Activated CD4-positive, CD25-positive, alpha-beta regulatory T cell treated with anti-CD3 and anti-CD28 coated beads, Interleukin-2, amount 50 U/mL, for 72 hours (primary cell): ENCODE results near the gene LMAN1L.

ENCODE experiments used
- DNase-seq: peaks from one replicate; pipeline ENCODE4 v3.0.0; 2021

The LMAN1L gene

DNA sequence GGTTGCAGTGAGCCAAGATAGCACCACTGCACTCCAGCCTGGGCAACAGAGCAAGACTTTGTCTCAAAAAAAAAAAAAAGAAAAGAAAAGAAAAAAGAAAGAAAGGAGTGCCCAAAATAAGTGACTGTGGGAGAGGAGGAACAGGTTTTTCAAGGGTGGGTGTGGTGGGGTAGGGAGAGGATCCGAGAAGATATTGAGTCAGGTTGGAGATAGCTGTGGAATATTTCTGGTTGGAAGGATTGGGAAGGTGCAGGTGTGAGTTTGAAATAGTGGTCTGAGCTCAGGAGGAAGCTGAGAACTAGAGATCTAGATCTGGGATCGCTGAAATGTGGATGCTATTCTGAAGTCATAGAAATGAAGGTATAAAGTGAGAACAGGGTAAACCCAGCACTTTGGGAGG is 52.7 kb downstream of the LMAN1L start:
- no peak for DNase-seq

DNA sequence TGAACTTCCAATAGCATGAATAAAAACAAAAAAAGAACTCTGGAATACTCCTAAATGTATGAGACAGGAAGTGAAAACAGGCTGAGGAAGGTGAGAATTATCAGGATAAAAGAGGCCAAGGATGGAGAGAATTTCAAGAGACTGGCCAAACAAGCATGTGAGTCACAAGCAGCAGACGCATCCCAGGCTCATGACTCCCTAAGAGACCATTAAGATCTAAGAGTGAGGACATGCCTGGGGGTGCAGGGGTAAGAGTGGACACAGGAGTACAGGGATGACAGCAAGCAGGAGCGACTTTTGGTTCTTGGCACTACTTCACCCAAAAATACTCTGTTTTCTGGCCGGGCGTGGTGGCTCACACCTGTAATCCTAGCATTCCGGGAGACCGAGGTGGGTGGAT is 53.5 kb downstream of the LMAN1L start:
- no peak for DNase-seq

DNA sequence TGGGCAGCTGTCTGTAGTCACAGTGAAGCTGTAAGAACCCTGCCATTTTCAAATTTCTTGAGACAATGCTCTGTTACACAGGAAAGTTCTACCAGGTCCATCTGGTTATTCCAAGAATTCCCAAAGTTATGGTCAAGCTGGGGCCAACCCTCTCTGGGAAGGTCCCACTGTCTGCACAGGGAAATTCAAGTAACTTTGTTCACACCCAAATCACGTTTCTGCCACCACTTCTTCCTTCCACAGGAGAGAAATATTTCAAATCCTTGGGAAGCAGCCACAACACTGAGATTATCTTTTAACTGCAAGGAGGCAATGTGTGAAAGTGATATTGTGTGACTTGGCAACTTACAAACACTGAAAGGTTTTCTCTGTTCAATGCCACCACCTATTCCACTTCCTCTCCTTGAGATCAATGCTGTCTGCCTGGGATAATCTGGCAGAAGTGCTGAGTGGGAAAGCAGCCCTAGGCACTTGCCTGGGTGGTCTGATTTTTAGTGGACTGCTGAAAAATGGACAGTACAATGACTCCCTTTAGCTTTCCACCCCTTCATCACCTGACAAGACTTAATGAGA is 54.9 kb downstream of the LMAN1L start:
- no peak for DNase-seq

DNA sequence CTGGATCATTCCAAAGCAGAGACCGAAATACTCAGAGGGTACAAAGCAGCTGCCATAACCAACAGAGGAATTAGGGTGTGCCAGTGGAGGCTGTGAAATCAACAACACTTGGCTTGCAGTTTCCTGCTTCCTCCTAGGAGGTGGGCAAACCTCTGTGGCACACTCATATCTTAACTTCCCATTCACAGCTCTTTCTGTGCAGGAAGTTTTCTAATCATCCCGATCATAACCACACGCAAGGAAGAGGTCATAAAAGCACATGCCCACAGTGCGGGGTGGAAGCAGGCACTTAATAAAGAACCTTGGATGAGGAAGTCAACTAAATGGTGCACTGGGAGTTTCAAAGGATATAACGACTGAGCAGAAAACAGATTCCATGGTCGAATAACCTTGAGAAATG is 55.4 kb downstream of the LMAN1L start:
- DNase-seq, result no peak

DNA sequence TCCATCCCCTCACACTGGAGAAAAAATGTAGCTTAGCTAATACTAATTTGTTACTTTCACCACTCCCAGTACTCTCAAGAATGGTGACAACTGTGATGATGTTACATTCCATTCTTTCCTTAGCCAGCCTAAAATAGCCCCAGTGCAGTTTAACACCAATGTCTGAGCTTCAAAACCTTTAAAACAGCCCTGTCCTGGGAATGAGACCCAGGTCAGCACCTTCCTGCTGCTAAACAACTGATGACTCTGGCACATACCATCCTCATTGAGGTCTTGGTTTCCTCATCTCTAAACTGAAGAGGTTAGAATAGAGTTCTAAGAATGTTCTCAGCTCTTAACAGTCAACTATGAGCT is 56.7 kb downstream of the LMAN1L start:
- DNase-seq, result no peak

DNA sequence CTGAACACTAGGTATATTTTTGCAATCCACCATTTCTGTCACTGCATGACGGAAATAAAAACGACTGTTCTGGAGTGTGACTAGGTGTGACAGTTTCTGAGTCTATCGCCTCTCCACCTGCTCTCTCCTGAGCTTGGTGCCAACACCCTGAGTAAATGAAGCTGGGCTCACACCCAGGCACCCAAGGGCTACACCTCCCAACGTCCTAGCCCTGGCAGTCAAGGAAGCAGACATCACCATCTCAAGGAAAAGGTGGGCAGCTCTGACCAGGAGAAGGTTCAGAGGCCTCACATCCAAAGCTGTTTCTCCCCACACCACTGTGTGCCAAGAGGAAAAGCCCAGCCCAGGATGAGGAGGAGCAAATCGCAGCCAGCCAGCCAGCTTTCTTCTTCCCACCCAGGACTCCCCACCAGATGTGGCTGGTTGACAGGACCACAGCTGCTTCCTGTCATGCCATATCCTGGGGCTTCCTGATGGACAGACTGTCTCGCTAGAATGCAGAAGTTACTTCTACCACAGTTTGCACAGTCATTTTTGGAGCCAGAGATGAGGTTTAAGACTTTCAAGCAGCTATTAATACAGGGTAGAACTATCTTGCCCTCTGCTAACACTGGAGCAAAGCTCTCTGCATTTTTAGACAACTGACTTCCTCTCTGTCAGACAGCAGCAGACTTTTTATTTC is 57.2 kb downstream of the LMAN1L start:
- no peak for DNase-seq

DNA sequence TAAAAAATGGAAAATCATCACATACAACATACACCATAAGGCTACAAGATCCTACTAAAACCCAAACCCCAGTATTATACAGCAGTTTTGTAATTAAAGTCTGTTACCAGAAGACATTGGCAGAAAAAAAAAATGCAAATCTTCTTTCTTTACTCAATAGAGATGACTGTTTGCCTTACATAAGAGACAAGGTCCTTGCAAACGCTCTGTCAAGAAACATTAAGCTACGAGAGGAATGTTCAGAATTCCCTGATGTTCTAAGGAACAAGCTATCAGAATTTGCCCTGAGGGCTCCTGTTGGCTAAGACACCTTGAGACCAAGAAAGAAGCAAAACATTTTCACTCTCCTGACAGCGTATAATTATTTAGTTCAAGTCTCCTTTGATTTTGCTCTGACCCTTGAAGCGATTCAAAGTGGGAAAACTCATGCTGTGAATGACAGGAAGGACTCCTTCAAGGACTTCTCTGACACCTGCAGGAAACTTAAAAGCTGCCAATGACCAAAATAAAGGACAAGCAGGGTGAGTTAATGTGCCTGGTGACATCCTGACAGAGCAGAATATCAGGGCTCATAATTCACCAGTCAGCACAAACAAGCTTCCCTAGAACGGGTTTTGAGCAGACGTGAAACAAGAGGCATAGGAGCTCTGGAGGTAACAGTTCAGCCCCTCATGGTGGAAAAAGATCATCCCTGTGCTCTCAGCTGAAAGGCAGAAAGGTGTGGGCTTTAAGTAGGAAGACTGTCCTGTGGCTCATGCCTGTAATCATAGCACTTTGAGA is 58.0 kb downstream of the LMAN1L start:
- DNase-seq, result no peak

DNA sequence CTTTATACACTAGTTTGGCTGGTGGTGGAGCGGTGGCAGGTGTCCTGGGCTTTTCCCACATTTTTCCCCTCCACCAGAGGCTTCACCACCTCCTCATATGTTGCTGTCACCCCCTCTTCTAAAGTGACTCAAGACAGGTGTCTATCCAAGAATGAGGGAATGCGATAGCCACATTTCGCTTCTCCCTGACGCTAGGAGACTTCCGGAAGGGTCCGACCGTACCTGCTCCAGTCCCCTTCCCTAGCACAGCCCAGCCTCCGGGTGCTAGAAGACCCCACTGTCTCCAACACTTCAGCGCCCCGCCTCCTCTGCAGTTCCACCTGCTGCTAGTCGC is 60.0 kb downstream of the LMAN1L start:
- DNase-seq, result no peak

DNA sequence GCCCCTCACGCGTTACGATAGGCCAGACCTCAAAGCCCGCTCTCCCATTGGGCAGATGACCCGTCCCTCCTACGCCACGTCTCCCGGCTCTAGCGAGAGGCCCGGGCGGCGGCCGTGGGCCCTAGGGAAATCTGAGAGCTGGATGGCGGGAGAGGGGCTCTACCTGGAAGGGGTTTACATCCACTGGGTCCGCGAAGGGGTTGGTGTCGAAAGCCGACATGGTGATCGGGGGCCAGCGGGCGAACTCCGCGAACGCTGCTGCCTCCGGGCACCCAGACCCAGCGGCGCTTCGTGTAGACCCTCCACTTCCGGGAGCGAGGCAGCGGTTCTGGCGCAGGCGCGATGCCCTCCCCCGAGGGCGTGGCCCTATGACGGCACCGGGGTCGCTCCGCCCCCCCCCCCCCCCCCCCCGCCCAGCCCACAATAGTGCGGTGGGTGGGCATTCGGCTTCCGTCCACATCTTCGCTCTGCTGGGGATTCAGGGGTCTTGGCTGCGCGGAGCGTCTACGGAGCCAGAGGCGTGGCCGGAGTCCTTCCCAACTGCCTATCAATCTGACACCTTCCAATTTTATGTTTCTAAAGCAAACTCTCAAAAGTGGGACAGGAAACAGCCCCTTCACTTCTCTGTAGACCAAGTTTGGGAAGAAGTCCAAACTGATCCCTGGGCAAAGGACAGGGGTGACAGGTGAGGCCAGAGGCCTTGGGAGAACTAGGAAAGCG is 60.6 kb downstream of the LMAN1L start, which contains the start of gene SCAMP2:
SCAMP2 (minus strand) TSS at position 330 of the 720 bp plus-strand sequence; CDS start at position 220, 110 bp downstream.
- peak; percentile 89 for DNase-seq

DNA sequence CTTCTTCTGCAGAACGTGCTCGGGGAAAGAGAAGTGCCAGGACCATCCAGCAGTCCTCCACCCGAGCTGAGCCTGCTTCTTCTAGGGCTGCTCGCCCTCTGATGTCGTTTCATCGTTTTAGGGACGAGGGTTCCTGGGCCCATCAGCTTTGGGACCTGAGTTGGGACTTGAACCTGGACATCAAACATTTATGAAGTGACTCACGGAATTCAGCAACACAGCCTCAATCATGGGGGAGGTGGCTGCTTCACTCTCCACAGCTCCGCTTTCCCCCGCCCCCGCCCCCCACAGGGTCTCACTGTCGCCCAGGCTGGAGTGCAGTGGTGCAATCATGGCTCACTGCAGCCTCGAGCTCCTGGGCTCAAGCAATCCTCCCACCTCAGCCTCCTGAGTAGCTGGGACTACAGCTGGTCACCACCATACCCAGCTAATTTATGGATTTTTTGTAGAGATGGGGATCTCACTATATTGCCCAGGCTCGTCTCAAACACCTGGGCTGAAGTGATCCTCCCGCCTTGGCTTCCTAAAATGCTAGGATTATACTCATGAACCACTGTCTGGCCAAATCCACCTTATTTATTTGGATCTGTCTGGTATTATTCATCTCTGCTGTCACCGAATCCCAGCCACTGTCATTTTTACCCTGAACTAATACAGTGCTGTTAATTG is 61.3 kb downstream of the LMAN1L start:
- DNase-seq, result no peak
